GM12801 (cell line): Measurements from ENCODE around the gene TMA7B.

ENCODE experiments used
- CTCF ChIP-seq: IDR thresholded peaks from one replicate; pipeline ENCODE4 v1.5.1; 2011; ENCODE audit warnings: control low read depth; ENCODE audit not compliant: insufficient read length; ENCODE audit errors: extremely low read depth

Gene TMA7B

GRCh38 chr22:39966470-39966869 lies 6.3 kb downstream of the TMA7B start:
- no peak for TF ChIP-seq CTCF

- TF ChIP-seq CTCF = no peak
Observed at GRCh38 chr22:39967103-39967829, 7.1 kb downstream of the TMA7B start.

- TF ChIP-seq CTCF = no peak
Observed at GRCh38 chr22:39967996-39968972, 8.1 kb downstream of the TMA7B start.

- TF ChIP-seq CTCF = no peak
Observed at GRCh38 chr22:39970742-39971141, 10.5 kb downstream of the TMA7B start.

GRCh38 chr22:39972641-39973040 lies 12.4 kb downstream of the TMA7B start:
- no peak for TF ChIP-seq CTCF

- no peak for TF ChIP-seq CTCF
Observed at GRCh38 chr22:39973656-39974055, 13.5 kb downstream of the TMA7B start.

- no peak for TF ChIP-seq CTCF
Observed at GRCh38 chr22:39974065-39974464, 13.9 kb downstream of the TMA7B start.
